Measurements from ENCODE around the gene NHERF1. TPM values are rescaled to one million over a fixed set of nuclear protein-coding genes. Genes with fewer than 3 reads are reported as not detected.

The NHERF1 gene
- polyA plus RNA-seq, 1 of the 3 experiments (the other 2 are of a cell fraction), result 40.1 TPM

- 57% methylated on average over 7 of the region's 7 CpGs for WGBS (ENCODE audit: low lambda C conversion rate)
- Histone ChIP-seq H3K9ac (no peak overlapping the region), H3K79me2 (ENCODE audit: insufficient read depth) (peaks cover 14% of the 10 kb centered on the region; the same call in 1 of the 2 replicates), H2AFZ (ENCODE audit: low read depth) (no peak overlapping the region), H3K36me3 (replicated peaks in 1 of 2; ENCODE audit: control insufficient read depth in 1 of 2, insufficient read depth in 2 of 2, low read length in 1 of 2) (no peaks in the 10 kb centered on the region), H3K27ac (ENCODE audit: low read depth in 2 of 2, low read length in 1 of 2) (peak overlapping the region; percentile 25 to 94), H3K27me3 (ENCODE audit: insufficient read depth) (no peaks in the 10 kb centered on the region), H3K4me1 (ENCODE audit: control insufficient read depth in 1 of 2, insufficient read depth in 2 of 2, low read depth in 1 of 2, low read length in 1 of 2) (peaks cover 45 to 68% of the 10 kb centered on the region in 2 experiments; a peak in 3 of 4 replicates), H4K20me1 (ENCODE audit: insufficient read depth) (no peaks in the 10 kb centered on the region), H3K9me3 (no peaks in the 10 kb centered on the region), H3K4me3 (ENCODE audit: low read depth in 2 of 2, low read length in 1 of 2) (no peak overlapping the region), H3F3A (replicated peaks; ENCODE audit: insufficient read depth) (peaks cover 4% of the 10 kb centered on the region), H3K9me2 (no peaks in the 10 kb centered on the region), H3K4me2 (peak overlapping the region; percentile 52)
- POLR2A ChIA-PET, result interaction anchor here (0.5 to 2.9 kb wide), 6 partner anchors 9 to 16 kb away, joined by 3 to 19 read pairs (median 8); partner anchors contain the start of gene NAT9
- DNase-seq, result peak; percentile 98
- CTCF ChIA-PET, result interaction anchor here (0.5 to 48.0 kb wide), 13 partner anchors 6 to 988 kb away, joined by 3 to 1361 read pairs (median 3); partner anchors contain the start of genes FDXR, GRIN2C, NAT9 and NHERF1
- no peak for TF ChIP-seq SIN3A (IDR thresholded peaks at IDR 0.05; ENCODE audit: borderline replicate concordance, low read depth, low read length)
- peak; percentile 96 for TF ChIP-seq CHD2 (IDR thresholded peaks at IDR 0.05; ENCODE audit: low read length, partially characterized antibody)
- TF ChIP-seq, protein P1, sequence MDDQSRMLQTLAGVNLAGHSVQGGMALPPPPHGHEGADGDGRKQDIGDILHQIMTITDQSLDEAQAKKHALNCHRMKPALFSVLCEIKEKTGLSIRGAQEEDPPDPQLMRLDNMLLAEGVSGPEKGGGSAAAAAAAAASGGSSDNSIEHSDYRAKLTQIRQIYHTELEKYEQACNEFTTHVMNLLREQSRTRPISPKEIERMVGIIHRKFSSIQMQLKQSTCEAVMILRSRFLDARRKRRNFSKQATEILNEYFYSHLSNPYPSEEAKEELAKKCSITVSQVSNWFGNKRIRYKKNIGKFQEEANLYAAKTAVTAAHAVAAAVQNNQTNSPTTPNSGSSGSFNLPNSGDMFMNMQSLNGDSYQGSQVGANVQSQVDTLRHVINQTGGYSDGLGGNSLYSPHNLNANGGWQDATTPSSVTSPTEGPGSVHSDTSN (IDR thresholded peaks at IDR 0.05), result peak; percentile 45
- TF ChIP-seq, protein P2, sequence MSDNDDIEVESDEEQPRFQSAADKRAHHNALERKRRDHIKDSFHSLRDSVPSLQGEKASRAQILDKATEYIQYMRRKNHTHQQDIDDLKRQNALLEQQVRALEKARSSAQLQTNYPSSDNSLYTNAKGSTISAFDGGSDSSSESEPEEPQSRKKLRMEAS (IDR thresholded peaks at IDR 0.05; ENCODE audit: low read depth), result no peak
- no peak for TF ChIP-seq POLR2AphosphoS5 (IDR thresholded peaks at IDR 0.05; ENCODE audit: low read depth, low read length)
- TF ChIP-seq, protein P3, sequence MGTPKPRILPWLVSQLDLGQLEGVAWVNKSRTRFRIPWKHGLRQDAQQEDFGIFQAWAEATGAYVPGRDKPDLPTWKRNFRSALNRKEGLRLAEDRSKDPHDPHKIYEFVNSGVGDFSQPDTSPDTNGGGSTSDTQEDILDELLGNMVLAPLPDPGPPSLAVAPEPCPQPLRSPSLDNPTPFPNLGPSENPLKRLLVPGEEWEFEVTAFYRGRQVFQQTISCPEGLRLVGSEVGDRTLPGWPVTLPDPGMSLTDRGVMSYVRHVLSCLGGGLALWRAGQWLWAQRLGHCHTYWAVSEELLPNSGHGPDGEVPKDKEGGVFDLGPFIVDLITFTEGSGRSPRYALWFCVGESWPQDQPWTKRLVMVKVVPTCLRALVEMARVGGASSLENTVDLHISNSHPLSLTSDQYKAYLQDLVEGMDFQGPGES (IDR thresholded peaks at IDR 0.05; ENCODE audit: low read depth, low read length), result 0 out of 2 replicates have a peak, but pooled peaks have one; percentile 13
- TF ChIP-seq TEAD4 (IDR thresholded peaks at IDR 0.05; ENCODE audit: borderline replicate concordance, insufficient read depth), result no peak
- TF ChIP-seq SMC3 (IDR thresholded peaks at IDR 0.05; ENCODE audit: low read depth, low read length), result no peak
- TF ChIP-seq RCOR1 (IDR thresholded peaks at IDR 0.05; ENCODE audit: low read length), result peak; percentile 95
- no peak for TF ChIP-seq RFX5 (IDR thresholded peaks at IDR 0.05; ENCODE audit: low read length)
- TF ChIP-seq ELF1 (IDR thresholded peaks at IDR 0.05), result no peak
- TF ChIP-seq TAF1 (IDR thresholded peaks at IDR 0.05; ENCODE audit: borderline replicate concordance, low read depth, low read length), result no peak
- TF ChIP-seq CTCF (IDR thresholded peaks at IDR 0.05), result no peak
- TF ChIP-seq YY1 (IDR thresholded peaks at IDR 0.05; ENCODE audit: low read depth), result no peak
- peak; percentile 82 for TF ChIP-seq NFIC (IDR thresholded peaks at IDR 0.05; ENCODE audit: borderline replicate concordance)
- no peak for TF ChIP-seq EZH2phosphoT487 (IDR thresholded peaks at IDR 0.05; ENCODE audit: borderline replicate concordance, low read depth)
- TF ChIP-seq MEF2A (IDR thresholded peaks at IDR 0.05; ENCODE audit: borderline replicate concordance, low read depth), result no peak
- peak; percentile 22; the same call in 1 of the 2 replicates for TF ChIP-seq RAD21 (IDR thresholded peaks at IDR 0.05; ENCODE audit: low read length)
- no peak for TF ChIP-seq RXRA (IDR thresholded peaks at IDR 0.05; ENCODE audit: borderline replicate concordance, low read depth)
- peak; percentile 81 for TF ChIP-seq FOXJ3 (CRISPR knock-in tag; IDR thresholded peaks at IDR 0.05)
- peak; percentile 100 for TF ChIP-seq GATA2 (CRISPR knock-in tag; IDR thresholded peaks at IDR 0.05)
- TF ChIP-seq, protein P4, sequence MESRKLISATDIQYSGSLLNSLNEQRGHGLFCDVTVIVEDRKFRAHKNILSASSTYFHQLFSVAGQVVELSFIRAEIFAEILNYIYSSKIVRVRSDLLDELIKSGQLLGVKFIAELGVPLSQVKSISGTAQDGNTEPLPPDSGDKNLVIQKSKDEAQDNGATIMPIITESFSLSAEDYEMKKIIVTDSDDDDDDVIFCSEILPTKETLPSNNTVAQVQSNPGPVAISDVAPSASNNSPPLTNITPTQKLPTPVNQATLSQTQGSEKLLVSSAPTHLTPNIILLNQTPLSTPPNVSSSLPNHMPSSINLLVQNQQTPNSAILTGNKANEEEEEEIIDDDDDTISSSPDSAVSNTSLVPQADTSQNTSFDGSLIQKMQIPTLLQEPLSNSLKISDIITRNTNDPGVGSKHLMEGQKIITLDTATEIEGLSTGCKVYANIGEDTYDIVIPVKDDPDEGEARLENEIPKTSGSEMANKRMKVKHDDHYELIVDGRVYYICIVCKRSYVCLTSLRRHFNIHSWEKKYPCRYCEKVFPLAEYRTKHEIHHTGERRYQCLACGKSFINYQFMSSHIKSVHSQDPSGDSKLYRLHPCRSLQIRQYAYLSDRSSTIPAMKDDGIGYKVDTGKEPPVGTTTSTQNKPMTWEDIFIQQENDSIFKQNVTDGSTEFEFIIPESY (IDR thresholded peaks at IDR 0.05; ENCODE audit: borderline replicate concordance, low read depth), result no peak
- TF ChIP-seq GABPA (IDR thresholded peaks at IDR 0.05; ENCODE audit: low read depth), result no peak
- TF ChIP-seq NRF1 (IDR thresholded peaks at IDR 0.05; ENCODE audit: low read depth, low read length), result no peak
- TF ChIP-seq JUND (IDR thresholded peaks at IDR 0.05), result no peak
- TF ChIP-seq MXI1 (IDR thresholded peaks at IDR 0.05; ENCODE audit: low read depth, low read length), result peak; percentile 74
- TF ChIP-seq TCF12 (IDR thresholded peaks at IDR 0.05), result peak; percentile 73
- TF ChIP-seq, protein P5, sequence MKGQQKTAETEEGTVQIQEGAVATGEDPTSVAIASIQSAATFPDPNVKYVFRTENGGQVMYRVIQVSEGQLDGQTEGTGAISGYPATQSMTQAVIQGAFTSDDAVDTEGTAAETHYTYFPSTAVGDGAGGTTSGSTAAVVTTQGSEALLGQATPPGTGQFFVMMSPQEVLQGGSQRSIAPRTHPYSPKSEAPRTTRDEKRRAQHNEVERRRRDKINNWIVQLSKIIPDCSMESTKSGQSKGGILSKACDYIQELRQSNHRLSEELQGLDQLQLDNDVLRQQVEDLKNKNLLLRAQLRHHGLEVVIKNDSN (IDR thresholded peaks at IDR 0.05; ENCODE audit: borderline replicate concordance, low read depth), result no peak
Observed at GRCh38 chr17:74760404-74761105, 12.1 kb downstream of the NHERF1 start.

Measured in SK-N-SH (cell line).